ENCODE results near the gene THUMPD2.

Gene THUMPD2

GRCh38 chr2:39718483-39718882 is 60.6 kb downstream of the THUMPD2 start:
- TF ChIP-seq CTCF (IDR thresholded peaks at IDR 0.05; ENCODE audit: low read depth, low read length), result no peak

GRCh38 chr2:39717067-39717466 is 62.0 kb downstream of the THUMPD2 start:
- no peak for DNase-seq (ENCODE audit: extremely low read depth, low read depth)
- no peak for TF ChIP-seq CTCF (IDR thresholded peaks at IDR 0.05; ENCODE audit: low read depth, low read length)

More at GRCh38 chr2:39718483-39718882, 60.6 kb downstream of the THUMPD2 start:
- DNase-seq (ENCODE audit: extremely low read depth, low read depth), result no peak

GRCh38 chr2:39715822-39716221 is 63.2 kb downstream of the THUMPD2 start:
- no peak for TF ChIP-seq CTCF (IDR thresholded peaks at IDR 0.05; ENCODE audit: low read depth, low read length)
- DNase-seq (ENCODE audit: extremely low read depth, low read depth), result no peak

GRCh38 chr2:39715095-39715494 is 64.0 kb downstream of the THUMPD2 start:
- DNase-seq (ENCODE audit: extremely low read depth, low read depth), result no peak
- TF ChIP-seq CTCF (IDR thresholded peaks at IDR 0.05; ENCODE audit: low read depth, low read length), result no peak

- no peak for DNase-seq (ENCODE audit: extremely low read depth, low read depth)
- no peak for TF ChIP-seq CTCF (IDR thresholded peaks at IDR 0.05; ENCODE audit: low read depth, low read length)
Observed at GRCh38 chr2:39712953-39713352, 66.1 kb downstream of the THUMPD2 start.

GRCh38 chr2:39710807-39711206 is 68.3 kb downstream of the THUMPD2 start:
- TF ChIP-seq CTCF (IDR thresholded peaks at IDR 0.05; ENCODE audit: low read depth, low read length), result no peak
- DNase-seq (ENCODE audit: extremely low read depth, low read depth), result no peak

- no peak for DNase-seq (ENCODE audit: extremely low read depth, low read depth)
- TF ChIP-seq CTCF (IDR thresholded peaks at IDR 0.05; ENCODE audit: low read depth, low read length), result no peak
Observed at GRCh38 chr2:39708003-39708402, 71.1 kb downstream of the THUMPD2 start.
